H9 (cell line): ENCODE measurements around the gene CDC5L. TPM values are rescaled to one million over a fixed set of nuclear protein-coding genes. Genes with fewer than 3 reads are reported as not detected.

ENCODE experiments used
- DNase-seq: peaks from one replicate; pipeline ENCODE4 v3.0.0-alpha.2; 2017
- H2AFZ ChIP-seq: one replicate; pipeline ENCODE4 v1.6.1; 2013; ENCODE audit warnings: mild to moderate bottlenecking, low read length, control low read depth, moderate library complexity
- H2AK5ac ChIP-seq: 2 replicates; pipeline ENCODE4 v1.6.1; 2013; ENCODE audit warnings: low read length, control low read depth, mixed read lengths; ENCODE audit not compliant: insufficient read length
- H2BK120ac ChIP-seq: one replicate; pipeline ENCODE4 v1.6.1; 2013; ENCODE audit warnings: low read depth, mild to moderate bottlenecking, low read length, control low read depth, inconsistent platforms; ENCODE audit not compliant: poor library complexity, severe bottlenecking
- H2BK12ac ChIP-seq: 2 replicates; pipeline ENCODE4 v1.6.1; 2013; ENCODE audit warnings: low read length, control low read depth, mixed read lengths, low read depth; ENCODE audit not compliant: insufficient read length
- H2BK15ac ChIP-seq: 2 replicates; pipeline ENCODE4 v1.6.1; 2013; ENCODE audit warnings: low read depth, low read length, control low read depth
- H2BK20ac ChIP-seq: one replicate; pipeline ENCODE4 v1.6.1; 2013; ENCODE audit warnings: low read depth, mild to moderate bottlenecking, low read length, control low read depth, inconsistent platforms; ENCODE audit not compliant: poor library complexity, severe bottlenecking
- H2BK5ac ChIP-seq: 2 replicates; pipeline ENCODE4 v1.6.1; 2013; ENCODE audit warnings: low read length, control low read depth, mixed read lengths; ENCODE audit not compliant: insufficient read length
- H3K14ac ChIP-seq: 2 replicates; pipeline ENCODE4 v1.6.1; 2013; ENCODE audit warnings: low read length, control low read depth; ENCODE audit not compliant: insufficient read depth
- H3K18ac ChIP-seq: 2 replicates; pipeline ENCODE4 v1.6.1; 2013; ENCODE audit warnings: low read depth, mild to moderate bottlenecking, mixed read lengths, low read length, control low read depth; ENCODE audit not compliant: insufficient read length
- H3K23ac ChIP-seq: 2 replicates; pipeline ENCODE4 v1.6.1; 2013; ENCODE audit warnings: low read length, control low read depth, mixed read lengths, low read depth; ENCODE audit not compliant: insufficient read length
- H3K23me2 ChIP-seq: 2 replicates; pipeline ENCODE4 v1.6.1; 2013; ENCODE audit warnings: low read depth, mild to moderate bottlenecking, mixed read lengths, low read length, control low read depth; ENCODE audit not compliant: insufficient read length, poor library complexity, severe bottlenecking
- H3K27ac ChIP-seq: 2 replicates; pipeline ENCODE4 v1.5.1; 2013; ENCODE audit warnings: low read length, control low read depth, mixed read lengths, low read depth; ENCODE audit not compliant: insufficient read length
- H3K27me3 ChIP-seq: 2 replicates; pipeline ENCODE4 v1.6.1; 2013; ENCODE audit warnings: low read length, control low read depth, inconsistent platforms; ENCODE audit not compliant: insufficient read depth
- H3K4ac ChIP-seq: 2 replicates; pipeline ENCODE4 v1.6.1; 2013; ENCODE audit warnings: low read depth, mild to moderate bottlenecking, control low read depth, inconsistent platforms, low read length, moderate library complexity
- H3K4me1 ChIP-seq: 2 replicates; pipeline ENCODE4 v1.6.1; 2013; ENCODE audit warnings: low read length, control low read depth, inconsistent platforms; ENCODE audit not compliant: insufficient read depth
- H3K4me2 ChIP-seq: 2 replicates; pipeline ENCODE4 v1.6.1; 2013; ENCODE audit warnings: low read length, control low read depth, mixed read lengths; ENCODE audit not compliant: insufficient read length, insufficient read depth
- H3K56ac ChIP-seq: 2 replicates; pipeline ENCODE4 v1.6.1; 2013; ENCODE audit warnings: low read depth, mild to moderate bottlenecking, mixed read lengths, low read length, control low read depth; ENCODE audit not compliant: insufficient read length
- H3K79me1 ChIP-seq: 2 replicates; pipeline ENCODE4 v1.6.1; 2013; ENCODE audit warnings: low read depth, mild to moderate bottlenecking, moderate library complexity, low read length, control low read depth, inconsistent platforms; ENCODE audit not compliant: insufficient read depth, poor library complexity, severe bottlenecking
- H3K79me2 ChIP-seq: 2 replicates; pipeline ENCODE4 v1.6.1; 2013; ENCODE audit warnings: low read length, control low read depth, inconsistent platforms; ENCODE audit not compliant: insufficient read depth
- H3K9ac ChIP-seq: 2 replicates; pipeline ENCODE4 v1.6.1; 2013; ENCODE audit warnings: low read length, control low read depth, mixed read lengths; ENCODE audit not compliant: insufficient read length; ENCODE audit errors: extremely low read depth
- H3K9me3 ChIP-seq: one replicate; pipeline ENCODE4 v1.6.1; 2013; ENCODE audit warnings: low read depth, low read length, inconsistent platforms; ENCODE audit not compliant: control insufficient read depth
- H3T11ph ChIP-seq: one replicate; pipeline ENCODE4 v1.6.1; 2013; ENCODE audit warnings: mild to moderate bottlenecking, low read length, control low read depth, inconsistent platforms
- H4K20me1 ChIP-seq: one replicate; pipeline ENCODE4 v1.6.1; 2013; ENCODE audit not compliant: control insufficient read depth, insufficient read length, insufficient read depth
- H4K5ac ChIP-seq: 2 replicates; pipeline ENCODE4 v1.6.1; 2013; ENCODE audit warnings: low read depth, mild to moderate bottlenecking, mixed read lengths, low read length, control low read depth; ENCODE audit not compliant: insufficient read length
- H4K8ac ChIP-seq: replicated peaks from 2 replicates; pipeline ENCODE4 v1.6.1; 2013; ENCODE audit warnings: low read length, control low read depth, mixed read lengths, low read depth; ENCODE audit not compliant: insufficient read length
- H4K91ac ChIP-seq: 2 replicates; pipeline ENCODE4 v1.6.1; 2013; ENCODE audit warnings: low read depth, mild to moderate bottlenecking, moderate library complexity, mixed read lengths, low read length, control low read depth; ENCODE audit not compliant: insufficient read length
- H3K27ac Mint-ChIP-seq, 3 experiments: 2 replicates in 2 of 3; 3 replicates in 1 of 3; pipeline ENCODE4 v1.8.0; 2020 to 2021; ENCODE audit warnings: mixed read lengths in 3 of 3, mild to moderate bottlenecking in 1 of 3, moderate library complexity in 1 of 3
- H3K27me3 Mint-ChIP-seq: 2 replicates; pipeline ENCODE4 v1.8.0; 2021; ENCODE audit warnings: low read depth, mild to moderate bottlenecking, moderate library complexity, mixed read lengths
- H3K36me3 Mint-ChIP-seq, 3 experiments: 2 replicates in 2 of 3; 3 replicates in 1 of 3; pipeline ENCODE4 v1.8.0; 2020 to 2021; ENCODE audit warnings: low read depth in 3 of 3, mixed read lengths in 3 of 3; ENCODE audit not compliant: insufficient read depth in 1 of 3
- H3K4me1 Mint-ChIP-seq, 2 experiments: 2 replicates each; pipeline ENCODE4 v1.8.0; 2020; ENCODE audit warnings: mixed read lengths in 2 of 2
- H3K4me3 Mint-ChIP-seq, 2 experiments: 2 replicates in 1 of 2; 3 replicates in 1 of 2; pipeline ENCODE4 v1.8.0; 2020 to 2021; ENCODE audit warnings: mild to moderate bottlenecking in 2 of 2, mixed read lengths in 2 of 2, moderate library complexity in 1 of 2
- H3K9me3 Mint-ChIP-seq, 2 experiments: 2 replicates in 1 of 2; 3 replicates in 1 of 2; pipeline ENCODE4 v1.8.0; 2020; ENCODE audit warnings: mild to moderate bottlenecking in 2 of 2, mixed read lengths in 2 of 2, moderate library complexity in 1 of 2
- CTCF ChIP-seq: fragments of 200-600 bp; sonication (generic); conservative IDR thresholded peaks from 3 replicates; pipeline ENCODE4 v1.8.0; 2021; ENCODE audit warnings: antibody characterized with exemption, mild to moderate bottlenecking
- WGBS: extraction: QIAGEN DNeasy Blood & Tissue Kit; methylation state at CpG from one replicate; pipeline ENCODE4 v1.1.7; 2013; ENCODE audit warnings: missing lambda C conversion rate, low lambda C conversion rate, mixed read lengths; ENCODE audit not compliant: insufficient read length; ENCODE audit errors: extremely low coverage; 5-methylcytosine and 5-hydroxymethylcytosine counted together
- total RNA-seq: library from RNA; stranded (reverse); gene quantifications from 2 replicates; pipeline ENCODE4 v1.2.1, GENCODE V29; 2021

CDC5L gene
- total RNA-seq, 1 experiment from 2014 or later = 34.3 TPM

- no peak overlapping the region for H2BK12ac ChIP-seq
- no peak overlapping the region for H3T11ph ChIP-seq
- no peak overlapping the region for H3K4me3 Mint-ChIP-seq
- H3K36me3 Mint-ChIP-seq = peaks cover 0 to 18% (median 8%) of the 10 kb centered on the region in 3 experiments; a peak in 4 of 7 replicates
- H2BK120ac ChIP-seq = no peak overlapping the region
- H3K79me2 ChIP-seq = no peaks in the 10 kb centered on the region
- H3K27me3 Mint-ChIP-seq = no peaks in the 10 kb centered on the region
- H3K4me2 ChIP-seq = no peak overlapping the region
- H3K9me3 Mint-ChIP-seq = no peaks in the 10 kb centered on the region
- no peak overlapping the region for H3K27ac ChIP-seq
- no peak for TF ChIP-seq CTCF
- no peaks in the 10 kb centered on the region for H3K27me3 ChIP-seq
- no peak overlapping the region for H3K56ac ChIP-seq
- H3K79me1 ChIP-seq = no peaks in the 10 kb centered on the region
- H2AFZ ChIP-seq = no peak overlapping the region
- no peak for DNase-seq
- no peak overlapping the region for H2BK20ac ChIP-seq
- peaks cover 4 to 5% of the 10 kb centered on the region in 2 experiments for H3K4me1 Mint-ChIP-seq
- H3K9me3 ChIP-seq = no peaks in the 10 kb centered on the region
- H3K9ac ChIP-seq = no peak overlapping the region
- H3K4me1 ChIP-seq = no peaks in the 10 kb centered on the region
- no CpG with 5 or more reads among the region's 11 CpGs for WGBS
- H2AK5ac ChIP-seq = no peak overlapping the region
- no peak overlapping the region for H3K4ac ChIP-seq
- no peak overlapping the region for H3K23ac ChIP-seq
- H4K91ac ChIP-seq = no peak overlapping the region
- no peaks in the 10 kb centered on the region for H4K20me1 ChIP-seq
- H3K18ac ChIP-seq = no peak overlapping the region
- no peak overlapping the region; a peak in 1 of 7 replicates for H3K27ac Mint-ChIP-seq
- no peak overlapping the region for H2BK5ac ChIP-seq
- no peak overlapping the region for H3K14ac ChIP-seq
- H3K23me2 ChIP-seq = no peaks in the 10 kb centered on the region
- no peak overlapping the region for H2BK15ac ChIP-seq
- H4K5ac ChIP-seq = no peak overlapping the region
- no peak overlapping the region for H4K8ac ChIP-seq
Measured at GRCh38 chr6:44451803-44452695, 64.5 kb downstream of the CDC5L start.
